ENCODE measurements around the gene SLTM.

SLTM gene

DNA sequence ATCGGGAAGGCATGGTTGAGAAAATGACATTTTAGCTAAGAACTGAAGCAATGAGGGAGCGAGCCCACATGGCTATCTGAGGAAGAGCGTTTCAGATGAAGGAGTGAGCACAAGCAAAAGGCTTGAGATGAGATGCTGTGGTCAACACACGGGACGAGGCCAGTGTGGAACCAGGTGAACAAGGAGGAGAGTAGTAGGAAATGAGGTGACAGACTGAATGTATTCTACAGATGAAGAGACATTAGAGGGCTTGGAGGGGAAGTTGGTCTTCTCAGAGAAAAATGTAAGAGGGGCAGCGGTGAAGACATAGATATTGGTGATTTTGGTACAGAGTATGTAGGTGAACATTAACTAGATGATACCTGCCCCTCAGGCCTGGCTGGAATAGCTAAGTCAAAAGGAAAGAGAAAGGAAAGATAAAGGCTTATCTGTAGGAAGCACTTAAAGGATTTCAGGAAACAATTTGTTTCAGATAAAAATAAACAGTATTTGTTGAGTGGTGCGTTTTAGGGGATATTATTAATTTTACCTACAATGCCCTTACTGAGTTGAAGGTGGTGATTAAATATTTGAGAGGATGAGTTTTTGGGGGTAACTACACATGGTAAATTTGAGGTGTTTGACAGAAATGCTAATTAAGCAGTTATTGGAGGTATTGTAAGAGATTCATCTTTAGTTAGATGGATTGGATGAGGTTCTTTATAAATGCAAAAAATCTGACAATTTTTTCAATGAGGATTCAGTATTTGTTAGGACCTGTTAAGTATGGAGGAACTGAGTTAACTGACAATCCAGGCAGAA, 57.0 kb downstream of the SLTM start:
- H3K36me3 ChIP-seq (ENCODE audit: control insufficient read depth, low read length): peaks cover 45% of the 10 kb centered on the region
- no peaks in the 10 kb centered on the region for H3K9me3 ChIP-seq (ENCODE audit: control insufficient read depth, insufficient read depth, low read length)
- H3K4me1 ChIP-seq (ENCODE audit: control insufficient read depth, low read length): 0 out of 2 replicates have a peak, but pooled peaks cover 5% of the 10 kb centered on the region
- H3K79me2 ChIP-seq (ENCODE audit: control insufficient read depth, low read length): no peaks in the 10 kb centered on the region
- no peaks in the 10 kb centered on the region for H3K27me3 ChIP-seq (ENCODE audit: control insufficient read depth, low read length)
- H3K4me3 ChIP-seq (ENCODE audit: low read length): no peak overlapping the region
- H4K20me1 ChIP-seq (ENCODE audit: control insufficient read depth, insufficient read depth, low read depth, low read length): no peaks in the 10 kb centered on the region
- no peaks in the 10 kb centered on the region for H3K9me2 ChIP-seq (replicated peaks; ENCODE audit: control insufficient read depth, low read length)
- peaks cover 2% of the 10 kb centered on the region; the same call in 1 of the 2 replicates for H3F3A ChIP-seq (ENCODE audit: control insufficient read depth, insufficient read depth)
- no peak overlapping the region for H3K4me2 ChIP-seq (ENCODE audit: low read length)
- TF ChIP-seq CTCF (IDR thresholded peaks at IDR 0.05; ENCODE audit: low read depth, low read length, poor library complexity, severe bottlenecking) (no peak), EZH2phosphoT487 (IDR thresholded peaks at IDR 0.05; ENCODE audit: borderline replicate concordance, low read length) (no peak)
- H3K27ac ChIP-seq (ENCODE audit: low read depth, low read length): no peak overlapping the region

- no peaks in the 10 kb centered on the region for H3K4me1 ChIP-seq (ENCODE audit: control insufficient read depth, low read length)
- H3K4me3 ChIP-seq (ENCODE audit: low read length): no peak overlapping the region
- H3F3A ChIP-seq (ENCODE audit: control insufficient read depth, insufficient read depth): peaks cover 2% of the 10 kb centered on the region; the same call in 1 of the 2 replicates
- no peaks in the 10 kb centered on the region for H3K9me3 ChIP-seq (ENCODE audit: control insufficient read depth, insufficient read depth, low read length)
- H3K4me2 ChIP-seq (ENCODE audit: low read length): no peak overlapping the region
- H3K9me2 ChIP-seq (replicated peaks; ENCODE audit: control insufficient read depth, low read length): no peaks in the 10 kb centered on the region
- TF ChIP-seq CTCF (IDR thresholded peaks at IDR 0.05; ENCODE audit: low read depth, low read length, poor library complexity, severe bottlenecking) (no peak), EZH2phosphoT487 (IDR thresholded peaks at IDR 0.05; ENCODE audit: borderline replicate concordance, low read length) (no peak)
- no peaks in the 10 kb centered on the region for H3K79me2 ChIP-seq (ENCODE audit: control insufficient read depth, low read length)
- H3K27ac ChIP-seq (ENCODE audit: low read depth, low read length): no peak overlapping the region
- no peaks in the 10 kb centered on the region for H3K27me3 ChIP-seq (ENCODE audit: control insufficient read depth, low read length)
- peaks cover 34% of the 10 kb centered on the region for H3K36me3 ChIP-seq (ENCODE audit: control insufficient read depth, low read length)
- no peaks in the 10 kb centered on the region for H4K20me1 ChIP-seq (ENCODE audit: control insufficient read depth, insufficient read depth, low read depth, low read length)
These were observed 58.1 kb downstream of the SLTM start for GRCh38 chr15:58875343-58875742.

- Histone ChIP-seq H4K20me1 (ENCODE audit: control insufficient read depth, insufficient read depth, low read depth, low read length) (no peaks in the 10 kb centered on the region), H3K4me3 (ENCODE audit: low read length) (no peak overlapping the region), H3F3A (ENCODE audit: control insufficient read depth, insufficient read depth) (peaks cover 2% of the 10 kb centered on the region; the same call in 1 of the 2 replicates), H3K4me1 (ENCODE audit: control insufficient read depth, low read length) (no peaks in the 10 kb centered on the region), H3K9me3 (ENCODE audit: control insufficient read depth, insufficient read depth, low read length) (no peaks in the 10 kb centered on the region), H3K79me2 (ENCODE audit: control insufficient read depth, low read length) (no peaks in the 10 kb centered on the region), H3K27me3 (ENCODE audit: control insufficient read depth, low read length) (no peaks in the 10 kb centered on the region), H3K9me2 (replicated peaks; ENCODE audit: control insufficient read depth, low read length) (no peaks in the 10 kb centered on the region), H3K27ac (ENCODE audit: low read depth, low read length) (no peak overlapping the region), H3K4me2 (ENCODE audit: low read length) (no peak overlapping the region), H3K36me3 (ENCODE audit: control insufficient read depth, low read length) (peaks cover 13% of the 10 kb centered on the region)
- TF ChIP-seq CTCF (IDR thresholded peaks at IDR 0.05; ENCODE audit: low read depth, low read length, poor library complexity, severe bottlenecking) (no peak), EZH2phosphoT487 (IDR thresholded peaks at IDR 0.05; ENCODE audit: borderline replicate concordance, low read length) (no peak)
These were observed 60.2 kb downstream of the SLTM start for GRCh38 chr15:58873267-58873666.

Measured in DOHH2 (cell line).